ENCODE data around the gene ZBP1.

DNA sequence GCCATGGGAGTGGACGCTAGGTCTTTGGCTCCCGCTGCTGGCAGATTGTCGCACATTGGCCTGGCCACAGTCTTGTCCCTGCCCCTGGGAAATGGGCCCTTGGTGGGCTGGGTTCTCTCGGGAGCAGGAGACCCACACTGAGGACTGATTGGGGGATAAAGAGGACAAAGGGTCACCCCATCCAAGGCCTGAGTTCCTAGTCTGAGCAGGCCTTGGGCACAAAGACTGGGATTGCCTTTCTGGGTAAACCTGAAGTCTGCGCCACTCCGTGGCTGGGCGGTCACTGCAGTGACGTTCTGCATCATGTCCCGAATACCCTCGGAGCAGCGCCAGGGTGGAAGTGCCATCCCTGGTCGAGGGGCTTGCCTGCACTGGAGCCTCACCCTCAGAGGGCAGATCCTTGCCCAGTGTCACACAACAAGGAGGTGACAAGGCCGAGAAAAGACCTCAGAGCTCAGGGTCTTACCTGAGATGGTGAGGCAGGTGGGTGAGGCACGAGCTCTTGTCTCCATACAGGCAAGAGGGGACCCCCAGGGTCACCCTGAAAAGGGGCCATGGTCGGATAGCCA, 36.1 kb upstream of the ZBP1 start:
- no peak for TF ChIP-seq YY1 (IDR thresholded peaks at IDR 0.05; ENCODE audit: insufficient read depth, insufficient read length)
- TF ChIP-seq ZNF274 (IDR thresholded peaks at IDR 0.05; ENCODE audit: low read depth, low read length): no peak

Data from NT2/D1 (cell line).